Mucosa of descending colon (tissue), 3 donors: Measurements from ENCODE around the gene KDM6A. TPM values are rescaled to one million over a fixed set of nuclear protein-coding genes. Genes with fewer than 3 reads are reported as not detected.
"Not testable (repeated sequence)": the region's sequence is repeated elsewhere in the genome, so short reads cannot be mapped to it uniquely, and the experiment has no call there.

Source experiments
- ATAC-seq: fragments of 200-7000 bp; cut with Tn5 transposase; one replicate; pipeline ENCODE4 v1.9.1; 2020; ENCODE audit warnings: mild to moderate bottlenecking, moderate library complexity
- DNase-seq, 3 donors: peaks; one replicate each; pipeline ENCODE4 v3.0.0-alpha.2; 2020
- H3K36me3 ChIP-seq: fragments of 200-600 bp; one replicate; pipeline ENCODE4 v1.8.0; 2021; ENCODE audit warnings: low read depth, mild to moderate bottlenecking
- H3K4me1 ChIP-seq: fragments of 200-600 bp; one replicate; pipeline ENCODE4 v1.8.0; 2021; ENCODE audit warnings: low read depth, mild to moderate bottlenecking
- H3K4me3 ChIP-seq: fragments of 200-600 bp; one replicate; pipeline ENCODE4 v1.8.0; 2021; ENCODE audit warnings: mild to moderate bottlenecking
- H3K9me3 ChIP-seq: fragments of 200-600 bp; one replicate; pipeline ENCODE4 v1.8.0; 2021; ENCODE audit warnings: mild to moderate bottlenecking
- intact Hi-C, 2 donors: fragments of 100-400 bp; cut with DNase I in 1 of 2; cut with micrococcal nuclease in 1 of 2; formaldehyde crosslinking; loops; one replicate each; pipeline versions ENCODE4 v1.11.0 to v1.11.1; 2022; cut with DNase I, micrococcal nuclease
- total RNA-seq, 3 donors: library from RNA; stranded (reverse); fragmentation: NEBNext Ultra II Directional in 2 of 3; extraction: Animal tissue kit (Norgen Biotek cat#: 25700) in 2 of 3; gene quantifications; one replicate each; pipeline versions ENCODE4 v1.2.1 to v1.2.4, GENCODE V29; 2021 to 2023
- TF ChIP-seq, protein P1 (sequence below): fragments of 200-600 bp; IDR thresholded peaks from one replicate; pipeline ENCODE4 v1.8.0; 2022; ENCODE audit warnings: antibody characterized with exemption, mild to moderate bottlenecking
- donor health status: DM: no; HTN: no; CAD: no; lungs with moderate emphysema.
- donor health status: DM: no; HTN: no; CAD: no.
- donor health status: DM: no; HTN: yes; CAD: no.

Gene KDM6A
- total RNA-seq, 3 donors from 2014 or later: 24.0 to 41.5 (median 36.5) TPM

DNA sequence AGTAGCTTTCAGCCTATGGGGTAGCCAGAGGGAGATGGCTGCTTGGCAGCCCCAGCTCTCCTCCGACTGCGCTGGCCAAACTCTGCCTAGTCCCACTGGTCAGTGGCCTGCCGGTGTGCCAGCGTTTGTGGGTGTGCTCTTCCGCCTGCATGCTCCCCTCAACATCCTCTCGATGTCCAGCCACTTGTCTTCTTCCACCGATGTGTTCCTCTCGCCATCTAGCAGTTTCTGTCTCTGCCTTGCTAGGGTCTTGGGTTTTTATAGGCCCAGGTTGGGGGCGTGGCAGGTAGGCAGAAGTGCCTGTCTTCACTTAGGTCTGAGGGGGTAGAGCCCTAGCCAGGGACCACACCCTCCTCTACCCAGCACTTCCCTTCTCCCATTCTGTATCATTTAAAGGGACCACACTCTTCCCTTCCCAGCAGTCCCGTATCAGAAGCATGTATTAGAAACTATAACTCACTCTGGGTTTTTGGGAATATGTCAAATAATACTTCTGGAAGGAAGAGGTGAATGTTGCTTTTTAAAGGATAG, 124.4 kb downstream of the KDM6A start:
- Histone ChIP-seq H3K36me3 (no peaks in the 10 kb centered on the region), H3K4me1 (peaks cover 10% of the 10 kb centered on the region), H3K9me3 (no peaks in the 10 kb centered on the region), H3K4me3 (no peak overlapping the region)
- ATAC-seq: peak; percentile 46
- TF ChIP-seq, protein P1, sequence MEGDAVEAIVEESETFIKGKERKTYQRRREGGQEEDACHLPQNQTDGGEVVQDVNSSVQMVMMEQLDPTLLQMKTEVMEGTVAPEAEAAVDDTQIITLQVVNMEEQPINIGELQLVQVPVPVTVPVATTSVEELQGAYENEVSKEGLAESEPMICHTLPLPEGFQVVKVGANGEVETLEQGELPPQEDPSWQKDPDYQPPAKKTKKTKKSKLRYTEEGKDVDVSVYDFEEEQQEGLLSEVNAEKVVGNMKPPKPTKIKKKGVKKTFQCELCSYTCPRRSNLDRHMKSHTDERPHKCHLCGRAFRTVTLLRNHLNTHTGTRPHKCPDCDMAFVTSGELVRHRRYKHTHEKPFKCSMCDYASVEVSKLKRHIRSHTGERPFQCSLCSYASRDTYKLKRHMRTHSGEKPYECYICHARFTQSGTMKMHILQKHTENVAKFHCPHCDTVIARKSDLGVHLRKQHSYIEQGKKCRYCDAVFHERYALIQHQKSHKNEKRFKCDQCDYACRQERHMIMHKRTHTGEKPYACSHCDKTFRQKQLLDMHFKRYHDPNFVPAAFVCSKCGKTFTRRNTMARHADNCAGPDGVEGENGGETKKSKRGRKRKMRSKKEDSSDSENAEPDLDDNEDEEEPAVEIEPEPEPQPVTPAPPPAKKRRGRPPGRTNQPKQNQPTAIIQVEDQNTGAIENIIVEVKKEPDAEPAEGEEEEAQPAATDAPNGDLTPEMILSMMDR: no peak
- DNase-seq: no peak
- intact Hi-C loops: no loop called here

DNA sequence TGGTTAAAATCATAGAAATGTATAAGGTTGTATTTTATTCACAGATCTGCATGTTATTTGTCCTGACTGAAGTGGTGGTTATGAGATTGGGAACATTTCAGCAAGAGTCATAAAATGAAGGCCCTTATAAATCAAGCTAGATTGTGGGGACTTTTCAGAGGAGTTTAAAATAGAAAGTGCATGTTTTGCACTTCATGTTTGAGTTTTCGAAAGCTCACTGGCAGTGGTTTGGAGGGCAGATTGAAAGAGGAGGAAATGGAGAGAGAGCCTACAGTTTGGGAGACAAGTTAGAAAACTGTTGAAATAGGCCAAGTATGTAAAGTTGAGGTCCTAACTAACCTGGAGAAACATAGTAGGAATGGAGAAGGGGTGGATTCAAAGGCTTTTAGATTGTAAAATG, 124.9 kb downstream of the KDM6A start:
- H3K4me1 ChIP-seq: peaks cover 10% of the 10 kb centered on the region
- intact Hi-C loops: no loop called here
- DNase-seq (no peak), ATAC-seq (no peak)
- H3K9me3 ChIP-seq: no peaks in the 10 kb centered on the region
- no peaks in the 10 kb centered on the region for H3K36me3 ChIP-seq
- H3K4me3 ChIP-seq: no peak overlapping the region
- TF ChIP-seq, protein P1: no peak

DNA sequence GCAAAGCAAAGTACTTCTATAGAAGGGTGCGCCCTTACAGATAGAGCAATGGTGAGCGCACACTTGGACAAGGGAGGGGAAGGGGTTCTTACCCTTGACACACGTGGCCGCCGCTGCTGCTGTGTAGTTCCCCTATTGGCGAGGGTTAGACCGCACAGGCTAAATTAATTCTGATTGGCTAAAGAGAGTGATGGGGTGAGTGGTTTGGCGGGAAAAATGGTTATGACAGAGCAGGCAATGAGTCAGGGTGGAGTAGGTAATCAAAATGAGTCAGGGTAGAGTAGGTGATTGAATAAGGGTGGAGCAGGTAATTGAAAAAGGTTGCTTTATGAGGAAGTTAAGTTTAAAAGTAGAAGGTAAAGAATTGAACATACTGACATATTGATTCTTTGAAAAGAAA, 126.2 kb downstream of the KDM6A start:
- intact Hi-C loops, DNase-seq, H3K4me1 ChIP-seq, H3K36me3 ChIP-seq, H3K4me3 ChIP-seq, H3K9me3 ChIP-seq: not testable (repeated sequence)
- ATAC-seq: peak; percentile 72

DNA sequence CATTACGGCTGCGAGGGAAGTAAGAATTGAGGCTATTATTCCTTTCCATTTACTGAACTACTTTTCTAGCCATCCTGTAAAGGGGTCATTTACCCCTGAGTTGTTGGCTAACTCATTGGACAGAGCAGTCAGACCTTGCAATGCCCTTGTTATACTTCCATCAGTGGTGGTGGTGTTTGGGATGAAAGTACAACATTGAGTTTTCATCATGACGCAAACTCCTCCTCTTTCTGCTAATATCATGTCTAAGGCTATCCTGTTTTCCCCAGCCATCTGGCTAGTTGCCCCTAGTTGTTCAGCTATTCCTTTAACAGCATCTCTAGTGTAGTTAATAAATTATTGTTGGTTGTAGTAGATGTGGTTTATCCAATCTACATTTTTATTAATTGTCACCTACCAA, 126.9 kb downstream of the KDM6A start:
- H3K9me3 ChIP-seq, H3K4me1 ChIP-seq, H3K36me3 ChIP-seq, ATAC-seq, DNase-seq, H3K4me3 ChIP-seq, intact Hi-C loops: not testable (repeated sequence)

DNA sequence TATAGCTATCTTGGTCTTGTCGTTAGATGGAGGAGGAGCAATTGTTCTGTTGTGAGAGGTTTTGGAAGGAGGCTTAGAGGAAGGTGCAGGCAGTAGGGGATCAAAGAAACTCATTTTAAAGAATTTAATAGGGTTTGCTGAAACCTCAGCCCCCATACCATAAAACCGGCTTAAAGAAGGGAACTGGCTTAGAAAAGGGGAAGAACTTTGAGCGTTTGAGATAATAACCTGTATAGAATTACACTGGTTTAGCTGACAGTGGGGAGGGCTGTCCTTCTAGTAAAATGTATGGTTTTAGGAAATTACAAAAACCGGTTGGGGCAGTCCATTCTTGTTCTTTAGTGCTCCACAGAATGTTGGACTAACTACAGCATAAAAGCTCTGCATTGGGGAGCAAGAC, 128.1 kb downstream of the KDM6A start:
- DNase-seq (no peak), ATAC-seq (no peak)
- Histone ChIP-seq H3K4me3 (no peak overlapping the region), H3K36me3 (no peaks in the 10 kb centered on the region), H3K4me1 (peaks cover 10% of the 10 kb centered on the region), H3K9me3 (no peaks in the 10 kb centered on the region)
- intact Hi-C loops: no loop called here
- TF ChIP-seq, protein P1: no peak

DNA sequence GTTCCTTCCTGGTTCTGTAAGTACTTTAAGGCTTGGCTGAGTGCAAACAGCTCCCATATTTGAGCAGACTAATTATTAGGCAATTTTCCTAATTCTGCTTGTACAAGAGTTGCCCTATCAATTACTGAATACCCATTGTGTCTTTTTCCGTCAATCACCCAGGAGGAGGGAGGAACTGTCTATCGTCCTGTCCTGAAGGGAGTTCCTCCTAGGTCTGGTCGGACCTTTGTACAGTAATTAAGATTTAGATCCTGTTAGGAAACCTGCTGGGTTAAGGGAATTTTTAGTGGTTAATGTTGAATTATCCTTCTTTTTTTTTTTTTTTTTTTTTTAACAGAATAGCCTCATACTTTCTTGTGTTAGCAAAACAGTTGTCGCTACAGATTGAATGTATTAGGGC, 130.1 kb downstream of the KDM6A start:
- H3K9me3 ChIP-seq: no peaks in the 10 kb centered on the region
- ATAC-seq (peak; percentile 68), DNase-seq (no peak)
- TF ChIP-seq, protein P1: no peak
- H3K36me3 ChIP-seq: no peaks in the 10 kb centered on the region
- intact Hi-C loops: no loop called here
- peaks cover 4% of the 10 kb centered on the region for H3K4me1 ChIP-seq
- H3K4me3 ChIP-seq: no peak overlapping the region
